ENCODE data around the gene CRHR1.
"Not testable (repeated sequence)": the region's sequence is repeated elsewhere in the genome, so short reads cannot be mapped to it uniquely, and the experiment has no call there.

DNA sequence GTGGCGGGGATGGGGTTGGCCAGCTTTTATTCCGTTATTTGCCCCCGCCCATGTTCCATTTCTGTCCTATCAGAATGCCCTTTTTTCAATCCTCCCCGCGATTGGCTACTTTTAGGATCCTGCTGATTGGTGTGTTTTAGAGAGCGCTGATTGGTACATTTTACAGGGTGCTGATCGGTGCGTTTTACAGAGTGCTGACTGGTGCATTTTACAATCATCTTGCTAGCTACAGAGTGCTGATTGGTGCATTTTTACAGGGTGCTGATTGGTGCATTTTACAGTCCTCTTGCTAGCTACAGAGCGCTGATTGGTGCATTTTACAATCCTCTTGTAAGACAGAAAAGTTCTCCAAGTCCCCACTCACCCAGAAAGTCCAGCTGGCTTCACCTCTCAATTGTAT is 78.0 kb downstream of the CRHR1 start:
- not testable (repeated sequence) for TF ChIP-seq CTCF (IDR thresholded peaks at IDR 0.05; ENCODE audit: insufficient read depth, low read length); POLR2AphosphoS5 (IDR thresholded peaks at IDR 0.05; ENCODE audit: low read depth); GABPA (IDR thresholded peaks at IDR 0.05; ENCODE audit: low read depth)
- TF ChIP-seq, protein P1, sequence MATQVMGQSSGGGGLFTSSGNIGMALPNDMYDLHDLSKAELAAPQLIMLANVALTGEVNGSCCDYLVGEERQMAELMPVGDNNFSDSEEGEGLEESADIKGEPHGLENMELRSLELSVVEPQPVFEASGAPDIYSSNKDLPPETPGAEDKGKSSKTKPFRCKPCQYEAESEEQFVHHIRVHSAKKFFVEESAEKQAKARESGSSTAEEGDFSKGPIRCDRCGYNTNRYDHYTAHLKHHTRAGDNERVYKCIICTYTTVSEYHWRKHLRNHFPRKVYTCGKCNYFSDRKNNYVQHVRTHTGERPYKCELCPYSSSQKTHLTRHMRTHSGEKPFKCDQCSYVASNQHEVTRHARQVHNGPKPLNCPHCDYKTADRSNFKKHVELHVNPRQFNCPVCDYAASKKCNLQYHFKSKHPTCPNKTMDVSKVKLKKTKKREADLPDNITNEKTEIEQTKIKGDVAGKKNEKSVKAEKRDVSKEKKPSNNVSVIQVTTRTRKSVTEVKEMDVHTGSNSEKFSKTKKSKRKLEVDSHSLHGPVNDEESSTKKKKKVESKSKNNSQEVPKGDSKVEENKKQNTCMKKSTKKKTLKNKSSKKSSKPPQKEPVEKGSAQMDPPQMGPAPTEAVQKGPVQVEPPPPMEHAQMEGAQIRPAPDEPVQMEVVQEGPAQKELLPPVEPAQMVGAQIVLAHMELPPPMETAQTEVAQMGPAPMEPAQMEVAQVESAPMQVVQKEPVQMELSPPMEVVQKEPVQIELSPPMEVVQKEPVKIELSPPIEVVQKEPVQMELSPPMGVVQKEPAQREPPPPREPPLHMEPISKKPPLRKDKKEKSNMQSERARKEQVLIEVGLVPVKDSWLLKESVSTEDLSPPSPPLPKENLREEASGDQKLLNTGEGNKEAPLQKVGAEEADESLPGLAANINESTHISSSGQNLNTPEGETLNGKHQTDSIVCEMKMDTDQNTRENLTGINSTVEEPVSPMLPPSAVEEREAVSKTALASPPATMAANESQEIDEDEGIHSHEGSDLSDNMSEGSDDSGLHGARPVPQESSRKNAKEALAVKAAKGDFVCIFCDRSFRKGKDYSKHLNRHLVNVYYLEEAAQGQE (IDR thresholded peaks at IDR 0.05; ENCODE audit: insufficient replicate concordance, low read depth), result not testable (repeated sequence)

Measured in HL-60 (cell line).